HG02763 (cell line): Measurements from ENCODE around the gene SF3A1.

ENCODE experiments used
- ATAC-seq: cut with Tn5 transposase; IDR thresholded peaks from one replicate; pipeline ENCODE4 v1.9.1; 2021; ENCODE audit warnings: mild to moderate bottlenecking, moderate library complexity; ENCODE audit not compliant: unreplicated experiment

SF3A1 gene

GRCh38 chr22:30289141-30289979 lies 67.3 kb downstream of the SF3A1 start, which contains the start of gene CASTOR1:
Gene CASTOR1 (minus strand): TSS chr22:30289505. CDS start chr22:30289497, 8 bp downstream.
- peak; percentile 68 for ATAC-seq

GRCh38 chr22:30288419-30289140 lies 68.1 kb downstream of the SF3A1 start:
- no peak for ATAC-seq

- no peak for ATAC-seq
Observed at GRCh38 chr22:30287648-30288418, 68.9 kb downstream of the SF3A1 start.

- ATAC-seq = no peak
Observed at GRCh38 chr22:30286813-30287647, 69.7 kb downstream of the SF3A1 start.

GRCh38 chr22:30286331-30286730 lies 70.4 kb downstream of the SF3A1 start:
- no peak for ATAC-seq

GRCh38 chr22:30285846-30286200 lies 70.9 kb downstream of the SF3A1 start:
- ATAC-seq = no peak

- no peak for ATAC-seq
Observed at GRCh38 chr22:30285176-30285845, 71.4 kb downstream of the SF3A1 start.

- ATAC-seq = no peak
Observed at GRCh38 chr22:30284666-30285065, 72.0 kb downstream of the SF3A1 start.

- no peak for ATAC-seq
Observed at GRCh38 chr22:30284172-30284571, 72.5 kb downstream of the SF3A1 start.

- no peak for ATAC-seq
Observed at GRCh38 chr22:30283342-30283741, 73.4 kb downstream of the SF3A1 start.

GRCh38 chr22:30282616-30283046 lies 74.1 kb downstream of the SF3A1 start:
- no peak for ATAC-seq
